Body of pancreas (tissue), 4 donors: ENCODE measurements around the gene AMPD3.

Experiments
- POLR2A ChIP-seq, 3 donors: fragments of 450-650 bp; IDR thresholded peaks; one replicate each; pipeline ENCODE4 v1.6.1; 2016; ENCODE audit warnings: antibody characterized with exemption in 3 of 3, mild to moderate bottlenecking in 2 of 3
- TF ChIP-seq, protein P1 (sequence below), 7 experiments: fragments of 450-650 bp in 4 of 7; fragments of 200-600 bp in 3 of 7; sonication (generic) in 3 of 7; IDR thresholded peaks; one replicate each; pipeline ENCODE4 v1.5.1; 2016 to 2019; ENCODE audit warnings: antibody characterized with exemption in 7 of 7

DNA sequence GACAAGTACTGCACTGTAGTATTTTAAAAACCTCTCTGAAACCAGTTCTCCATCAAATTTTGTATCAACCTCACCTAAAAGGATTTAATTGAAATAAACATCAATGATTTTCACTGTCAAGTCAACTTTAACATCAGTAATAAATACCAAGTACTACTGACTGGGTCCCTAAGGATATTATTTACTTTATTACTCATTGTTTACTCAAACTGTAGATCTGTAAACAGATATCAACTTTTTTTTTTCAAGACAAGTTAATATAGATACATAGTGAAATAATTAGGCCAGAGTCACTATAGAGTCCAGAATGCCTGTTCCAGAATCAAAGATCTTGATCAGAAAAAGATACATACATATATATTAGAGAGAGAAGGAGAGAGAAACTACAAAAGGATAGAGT lies 84.3 kb downstream of the AMPD3 start:
- TF ChIP-seq, protein P1, sequence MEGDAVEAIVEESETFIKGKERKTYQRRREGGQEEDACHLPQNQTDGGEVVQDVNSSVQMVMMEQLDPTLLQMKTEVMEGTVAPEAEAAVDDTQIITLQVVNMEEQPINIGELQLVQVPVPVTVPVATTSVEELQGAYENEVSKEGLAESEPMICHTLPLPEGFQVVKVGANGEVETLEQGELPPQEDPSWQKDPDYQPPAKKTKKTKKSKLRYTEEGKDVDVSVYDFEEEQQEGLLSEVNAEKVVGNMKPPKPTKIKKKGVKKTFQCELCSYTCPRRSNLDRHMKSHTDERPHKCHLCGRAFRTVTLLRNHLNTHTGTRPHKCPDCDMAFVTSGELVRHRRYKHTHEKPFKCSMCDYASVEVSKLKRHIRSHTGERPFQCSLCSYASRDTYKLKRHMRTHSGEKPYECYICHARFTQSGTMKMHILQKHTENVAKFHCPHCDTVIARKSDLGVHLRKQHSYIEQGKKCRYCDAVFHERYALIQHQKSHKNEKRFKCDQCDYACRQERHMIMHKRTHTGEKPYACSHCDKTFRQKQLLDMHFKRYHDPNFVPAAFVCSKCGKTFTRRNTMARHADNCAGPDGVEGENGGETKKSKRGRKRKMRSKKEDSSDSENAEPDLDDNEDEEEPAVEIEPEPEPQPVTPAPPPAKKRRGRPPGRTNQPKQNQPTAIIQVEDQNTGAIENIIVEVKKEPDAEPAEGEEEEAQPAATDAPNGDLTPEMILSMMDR (IDR thresholded peaks at IDR 0.05): no peak
- TF ChIP-seq POLR2A (IDR thresholded peaks at IDR 0.05): no peak
